ENCODE results near the gene ITFG1.
"Not testable (repeated sequence)": the region's sequence is repeated elsewhere in the genome, so short reads cannot be mapped to it uniquely, and the experiment has no call there.

ITFG1 gene

GRCh38 chr16:47408491-47408890 lies 52.4 kb downstream of the ITFG1 start:
- no peak for DNase-seq

DNA sequence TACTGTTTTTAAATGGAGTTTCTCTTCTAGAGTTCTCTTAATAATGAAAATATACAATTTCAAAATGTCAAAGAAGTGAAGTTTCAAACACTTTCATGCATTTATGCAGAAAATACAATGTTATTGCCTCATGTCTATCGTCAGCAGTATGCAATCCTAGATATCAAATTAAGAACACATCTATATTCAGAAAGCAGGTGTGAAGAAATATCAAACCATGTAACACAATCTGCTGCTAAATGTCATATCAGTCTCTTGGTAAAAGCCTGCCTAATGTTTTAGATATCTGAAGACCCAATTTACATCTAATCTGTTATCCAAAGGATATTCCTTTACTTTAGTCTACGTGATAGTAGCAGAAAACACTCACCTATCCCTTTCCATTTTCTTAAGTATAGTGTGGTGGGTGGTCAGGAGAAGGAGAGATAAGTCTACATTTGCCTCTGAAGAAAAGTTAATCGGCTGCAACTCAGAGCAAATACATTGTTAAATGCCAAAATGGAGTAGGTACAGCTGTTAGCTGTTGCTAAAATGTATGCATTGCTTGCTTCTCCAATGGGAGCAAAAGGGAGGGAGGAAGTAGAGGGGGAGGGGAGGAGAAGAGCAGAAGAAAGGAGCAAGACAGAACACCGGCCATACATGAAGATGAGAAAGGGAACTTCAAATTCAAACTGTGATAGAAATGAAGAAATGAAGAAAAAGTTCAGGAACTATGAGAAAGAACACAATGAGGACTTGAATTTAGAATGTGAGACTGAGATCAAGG lies 64.9 kb downstream of the ITFG1 start:
- DNase-seq = no peak

GRCh38 chr16:47392081-47392480 lies 68.8 kb downstream of the ITFG1 start:
- DNase-seq = no peak

- DNase-seq = no peak
Observed at GRCh38 chr16:47388705-47389104, 72.2 kb downstream of the ITFG1 start.

GRCh38 chr16:47387026-47387734 lies 73.7 kb downstream of the ITFG1 start:
- no peak for DNase-seq

- DNase-seq = no peak
Observed at GRCh38 chr16:47386201-47386718, 74.6 kb downstream of the ITFG1 start.

DNA sequence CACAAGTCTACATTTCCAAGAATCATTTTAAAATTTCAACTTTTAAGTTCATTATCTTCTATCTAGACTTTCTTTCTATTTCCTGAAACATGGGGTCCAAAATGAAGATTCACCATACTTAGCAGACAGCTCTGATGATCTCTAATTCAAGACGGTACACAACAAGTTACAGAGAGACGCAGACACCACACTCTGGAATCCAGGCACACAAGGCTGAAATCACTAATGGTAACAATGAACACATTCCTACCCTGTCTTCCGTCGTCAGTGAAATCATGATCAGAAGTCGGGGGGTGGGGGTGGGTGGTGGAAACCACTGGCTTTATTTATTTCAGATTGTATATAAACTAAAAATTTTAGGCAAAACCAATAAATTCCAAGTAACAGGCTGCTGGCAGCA lies 78.5 kb downstream of the ITFG1 start:
- DNase-seq = no peak

GRCh38 chr16:47377154-47377553 lies 83.7 kb downstream of the ITFG1 start:
- no peak for DNase-seq

GRCh38 chr16:47375423-47375822 lies 85.4 kb downstream of the ITFG1 start:
- peak; percentile 39 for DNase-seq

- no peak for DNase-seq
Observed at GRCh38 chr16:47374629-47375028, 86.2 kb downstream of the ITFG1 start.

- DNase-seq = no peak
Observed at GRCh38 chr16:47371271-47372014, 89.4 kb downstream of the ITFG1 start.

DNA sequence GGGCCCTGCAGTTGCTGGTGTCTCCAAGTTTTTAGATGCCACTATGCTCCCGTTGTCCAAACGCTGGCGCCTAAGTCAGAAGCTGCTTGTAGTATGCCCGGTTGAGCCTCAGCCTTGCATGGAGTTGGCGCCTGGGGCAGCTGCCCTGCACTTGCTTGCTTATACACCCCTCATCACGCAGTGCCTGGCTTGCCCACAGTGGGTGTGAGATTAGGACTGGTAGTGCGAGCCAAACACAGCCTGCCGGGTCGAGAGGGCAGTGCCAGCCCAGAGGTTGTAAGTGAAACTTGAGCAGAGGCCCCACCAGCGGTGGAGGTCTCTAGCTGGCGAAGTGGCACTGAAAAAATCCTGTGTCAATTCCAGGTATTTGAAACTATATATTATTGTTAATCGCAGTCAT lies 90.3 kb downstream of the ITFG1 start:
- DNase-seq = no peak

DNA sequence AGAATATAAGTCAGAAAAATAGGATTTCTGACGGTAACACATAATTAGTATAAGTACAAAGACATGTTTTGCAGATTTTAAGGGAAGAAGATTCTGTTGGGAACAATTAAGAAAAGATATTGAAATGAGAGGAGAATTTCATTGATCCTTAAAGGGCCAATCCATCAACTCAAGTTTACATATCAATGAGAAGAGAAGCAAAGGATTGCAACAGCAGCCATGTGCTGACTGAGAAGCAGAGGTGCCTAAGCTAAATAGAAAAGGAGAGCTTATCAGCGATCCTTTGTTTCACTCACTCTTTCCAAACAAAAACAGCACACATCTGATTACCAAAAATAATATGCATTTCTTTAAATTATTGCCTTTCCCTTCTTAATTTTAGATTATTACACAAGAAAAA lies 94.6 kb downstream of the ITFG1 start:
- DNase-seq = no peak

DNA sequence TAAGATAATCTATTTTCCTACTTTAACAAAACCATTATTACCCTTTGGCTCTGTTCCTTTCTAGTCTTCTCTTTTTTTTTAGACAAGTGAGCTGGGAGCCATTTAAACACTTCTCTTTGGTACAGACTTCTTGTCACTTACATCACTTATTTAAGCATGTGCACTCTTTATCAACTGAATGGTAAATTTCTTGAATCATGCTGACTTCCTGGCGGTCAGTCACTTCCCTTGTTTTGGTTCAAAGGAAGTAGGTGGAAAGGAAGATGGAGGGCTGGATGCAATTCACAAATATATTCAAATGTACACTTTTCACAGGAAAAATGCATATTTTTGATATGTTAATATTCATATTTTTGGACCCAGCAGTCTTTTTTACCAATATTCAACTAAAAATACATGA lies 97.1 kb downstream of the ITFG1 start:
- no peak for DNase-seq

DNA sequence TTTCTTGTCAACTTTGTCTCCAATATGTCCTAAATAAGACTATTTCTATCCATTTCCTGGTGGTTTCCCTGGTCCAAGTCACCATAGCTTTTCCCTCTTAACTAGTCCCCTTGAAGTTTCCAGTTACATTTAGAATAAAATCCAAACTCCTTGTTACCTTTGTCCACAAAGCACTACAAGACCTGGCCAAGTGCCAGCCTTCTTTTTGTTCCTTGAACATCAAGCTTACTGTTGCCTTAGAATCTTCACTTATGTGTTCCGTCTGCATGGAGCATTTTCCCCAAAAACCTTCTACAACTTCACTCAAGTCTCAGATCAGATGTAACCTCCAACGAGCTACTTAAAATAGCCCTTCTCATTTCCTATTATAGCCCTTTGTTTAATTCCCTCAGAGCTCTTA lies 101.4 kb downstream of the ITFG1 start:
- DNase-seq = no peak

DNA sequence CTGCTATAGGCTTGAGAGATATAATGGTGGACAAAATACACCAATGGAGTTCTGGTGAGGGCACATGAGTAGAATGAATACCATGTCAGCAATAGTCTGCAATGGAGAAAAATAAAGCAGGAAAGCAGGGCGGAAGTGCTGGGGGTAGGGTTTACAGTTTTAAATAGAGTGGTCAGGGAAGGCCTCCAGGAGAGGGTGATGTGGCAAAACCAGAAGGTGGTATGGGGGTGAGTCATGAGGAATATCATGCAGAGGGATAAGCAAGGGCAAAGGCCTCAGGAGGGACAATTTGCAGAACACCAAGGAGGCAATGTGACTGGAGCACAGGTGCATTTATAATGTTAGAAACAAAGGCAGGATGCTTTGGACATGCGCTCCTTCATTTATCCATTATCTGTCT lies 102.0 kb downstream of the ITFG1 start:
- DNase-seq = no peak

GRCh38 chr16:47349029-47349428 lies 111.8 kb downstream of the ITFG1 start:
- not testable (repeated sequence) for DNase-seq

- DNase-seq = not testable (repeated sequence)
Observed at GRCh38 chr16:47347021-47347696, 113.7 kb downstream of the ITFG1 start.

GRCh38 chr16:47342055-47342454 lies 118.8 kb downstream of the ITFG1 start:
- no peak for DNase-seq

GRCh38 chr16:47330562-47330961 lies 130.3 kb downstream of the ITFG1 start:
- not testable (repeated sequence) for DNase-seq

DNA sequence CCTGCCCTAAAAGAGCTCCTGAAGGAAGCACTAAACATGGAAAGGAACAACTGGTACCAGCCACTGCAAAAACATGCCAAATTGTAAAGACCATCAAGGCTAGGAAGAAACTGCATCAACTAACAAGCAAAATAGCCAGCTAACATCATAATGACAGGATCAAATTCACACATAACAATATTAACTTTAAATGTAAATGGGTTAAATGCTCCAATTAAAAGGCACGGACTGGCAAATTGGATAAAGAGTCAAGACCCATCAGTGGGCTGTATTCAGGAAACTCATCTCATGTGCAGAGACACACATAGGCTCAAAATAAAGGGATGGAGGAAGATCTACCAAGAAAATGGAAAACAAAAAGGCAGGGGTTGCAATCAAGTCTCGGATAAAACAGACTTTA lies 136.6 kb downstream of the ITFG1 start:
- not testable (repeated sequence) for DNase-seq

- DNase-seq = no peak
Observed at GRCh38 chr16:47323241-47323640, 137.6 kb downstream of the ITFG1 start.

All from NCI-H1694 treated with DMSO at 0.1 percent for 48 hours (cell line).